Gastroesophageal sphincter (tissue), 3 donors: Measurements from ENCODE around the gene C7orf25.

Source experiments
- CTCF ChIP-seq, 4 experiments: fragments of 200-600 bp in 2 of 4; fragments of 450-650 bp in 2 of 4; sonication (generic) in 1 of 4; IDR thresholded peaks; one replicate each; pipeline ENCODE4 v1.5.1; 2017 to 2019; ENCODE audit warnings: antibody characterized with exemption in 4 of 4, mild to moderate bottlenecking in 2 of 4, moderate library complexity in 2 of 4
- POLR2A ChIP-seq, 2 donors: fragments of 450-650 bp; IDR thresholded peaks; one replicate each; pipeline ENCODE4 v1.6.1; 2017; ENCODE audit warnings: antibody characterized with exemption in 2 of 2, mild to moderate bottlenecking in 2 of 2, moderate library complexity in 1 of 2
- POLR2AphosphoS5 ChIP-seq: sonication (generic); formaldehyde crosslinking; IDR thresholded peaks from one replicate; pipeline ENCODE4 v1.6.1; 2017; ENCODE audit warnings: antibody characterized with exemption

- TF ChIP-seq POLR2A (IDR thresholded peaks at IDR 0.05) (no peak), CTCF (IDR thresholded peaks at IDR 0.05) (no peak), POLR2AphosphoS5 (no peak)
Observed at GRCh38 chr7:42880392-42880791, 31.5 kb downstream of the C7orf25 start.
